HT1080 (cell line): ENCODE results near the gene TMEM132C. TPM values are rescaled to one million over a fixed set of nuclear protein-coding genes. Genes with fewer than 3 reads are reported as not detected.

Experiments used
- DNase-seq: peaks from one replicate; pipeline ENCODE4 v3.0.0-alpha.2; 2015; ENCODE audit warnings: low read depth
- total RNA-seq: library from RNA; depleted of rRNA; stranded (reverse); fragments of >200 nt; shearing (Covaris generic); gene quantifications from 2 replicates; pipeline ENCODE4 v1.2.3, GENCODE V29; 2014

Gene TMEM132C
- total RNA-seq, 1 experiment from 2014 or later = not detected

GRCh38 chr12:128288357-128288756 lies 21.4 kb downstream of the TMEM132C start:
- no peak for DNase-seq

GRCh38 chr12:128288896-128289295 lies 21.9 kb downstream of the TMEM132C start:
- DNase-seq = no peak

GRCh38 chr12:128290938-128291337 lies 24.0 kb downstream of the TMEM132C start:
- no peak for DNase-seq

- DNase-seq = no peak
These were observed 31.2 kb downstream of the TMEM132C start for GRCh38 chr12:128298091-128298748.

GRCh38 chr12:128305336-128305892 lies 38.4 kb downstream of the TMEM132C start:
- no peak for DNase-seq

- no peak for DNase-seq
These were observed 40.8 kb downstream of the TMEM132C start for GRCh38 chr12:128307791-128308190.

- no peak for DNase-seq
These were observed 45.7 kb downstream of the TMEM132C start for GRCh38 chr12:128312661-128313060.

- DNase-seq = no peak
These were observed 47.0 kb downstream of the TMEM132C start for GRCh38 chr12:128313931-128314330.

- no peak for DNase-seq
These were observed 47.6 kb downstream of the TMEM132C start for GRCh38 chr12:128314611-128315010.

- no peak for DNase-seq
These were observed 49.1 kb downstream of the TMEM132C start for GRCh38 chr12:128316078-128316477.

GRCh38 chr12:128316973-128317526 lies 50.1 kb downstream of the TMEM132C start:
- DNase-seq = no peak

GRCh38 chr12:128318341-128318740 lies 51.4 kb downstream of the TMEM132C start:
- no peak for DNase-seq

- DNase-seq = no peak
These were observed 52.0 kb downstream of the TMEM132C start for GRCh38 chr12:128318946-128319345.

- no peak for DNase-seq
These were observed 55.4 kb downstream of the TMEM132C start for GRCh38 chr12:128322341-128322740.

GRCh38 chr12:128323145-128323920 lies 56.4 kb downstream of the TMEM132C start:
- DNase-seq = no peak

GRCh38 chr12:128325646-128326045 lies 58.7 kb downstream of the TMEM132C start:
- DNase-seq = no peak

- no peak for DNase-seq
These were observed 59.4 kb downstream of the TMEM132C start for GRCh38 chr12:128326406-128326805.

GRCh38 chr12:128328961-128329360 lies 62.0 kb downstream of the TMEM132C start:
- DNase-seq = no peak

- no peak for DNase-seq
These were observed 69.5 kb downstream of the TMEM132C start for GRCh38 chr12:128336204-128337070.

GRCh38 chr12:128337071-128337345 lies 70.0 kb downstream of the TMEM132C start:
- DNase-seq = no peak

GRCh38 chr12:128337431-128338170 lies 70.6 kb downstream of the TMEM132C start:
- no peak for DNase-seq
